GM12892 (cell line): ENCODE results near the gene RPL28.

ENCODE experiments used
- POLR2A ChIP-seq: IDR thresholded peaks from 2 replicates; pipeline ENCODE4 v1.6.1; 2011; ENCODE audit warnings: low read depth, low read length, control low read depth
- POLR2AphosphoS5 ChIP-seq: IDR thresholded peaks from 2 replicates; pipeline ENCODE4 v1.6.1; 2011; ENCODE audit warnings: low read depth, low read length, control low read depth

GRCh38 chr19:55373993-55374757, 11.6 kb upstream of the RPL28 start:
- TF ChIP-seq POLR2A (no peak), POLR2AphosphoS5 (no peak)
